CD4-positive, alpha-beta T cell treated with Interleukin-10 for 1 hour (primary cell): ENCODE measurements around the gene PRSS3.
"Not testable (repeated sequence)": the region's sequence is repeated elsewhere in the genome, so short reads cannot be mapped to it uniquely, and the experiment has no call there.

Experiments
- DNase-seq: peaks from one replicate; pipeline ENCODE4 v3.0.0-alpha.2; 2020

The PRSS3 gene

GRCh38 chr9:33795281-33795680, at the start of gene PRSS3:
PRSS3 (plus strand) TSS chr9:33795561; CDS start chr9:33795574, 13 bp downstream.
- DNase-seq = no peak

- peak; percentile 26 for DNase-seq
Measured at GRCh38 chr9:33748633-33749304, 46.6 kb upstream of the PRSS3 start.

GRCh38 chr9:33749305-33749654, 46.1 kb upstream of the PRSS3 start:
- peak; percentile 45 for DNase-seq

- no peak for DNase-seq
Measured at GRCh38 chr9:33750307-33750838, 45.0 kb upstream of the PRSS3 start.

- DNase-seq = no peak
Measured at GRCh38 chr9:33750839-33751339, 44.5 kb upstream of the PRSS3 start.

- no peak for DNase-seq
Measured at GRCh38 chr9:33751536-33752129, 43.7 kb upstream of the PRSS3 start.

- DNase-seq = no peak
Measured at GRCh38 chr9:33752130-33752637, 43.2 kb upstream of the PRSS3 start.

- DNase-seq = not testable (repeated sequence)
Measured at GRCh38 chr9:33752789-33753188, 42.6 kb upstream of the PRSS3 start.

GRCh38 chr9:33759648-33760047, 35.7 kb upstream of the PRSS3 start:
- not testable (repeated sequence) for DNase-seq

- no peak for DNase-seq
Measured at GRCh38 chr9:33762343-33762742, 33.0 kb upstream of the PRSS3 start.

- DNase-seq = not testable (repeated sequence)
Measured at GRCh38 chr9:33763709-33764108, 31.7 kb upstream of the PRSS3 start.

GRCh38 chr9:33765411-33765810, 29.9 kb upstream of the PRSS3 start:
- DNase-seq = no peak

GRCh38 chr9:33770156-33770880, 25.0 kb upstream of the PRSS3 start:
- not testable (repeated sequence) for DNase-seq

GRCh38 chr9:33773135-33773534, 22.2 kb upstream of the PRSS3 start:
- DNase-seq = not testable (repeated sequence)

- DNase-seq = not testable (repeated sequence)
Measured at GRCh38 chr9:33774074-33774659, 21.2 kb upstream of the PRSS3 start.

- DNase-seq = no peak
Measured at GRCh38 chr9:33776578-33776977, 18.8 kb upstream of the PRSS3 start.

- peak; percentile 65 for DNase-seq
Measured at GRCh38 chr9:33778700-33779351, 16.5 kb upstream of the PRSS3 start.

- no peak for DNase-seq
Measured at GRCh38 chr9:33780276-33780675, 15.1 kb upstream of the PRSS3 start.

- no peak for DNase-seq
Measured at GRCh38 chr9:33781736-33782135, 13.6 kb upstream of the PRSS3 start.

GRCh38 chr9:33782395-33783152, 12.8 kb upstream of the PRSS3 start:
- DNase-seq = no peak

- no peak for DNase-seq
Measured at GRCh38 chr9:33785914-33786313, 9.4 kb upstream of the PRSS3 start.

GRCh38 chr9:33786681-33787080, 8.7 kb upstream of the PRSS3 start:
- DNase-seq = no peak
